Neural cell (in vitro differentiated cells): Measurements from ENCODE around the gene SF3B6.

Experiments used
- EP300 ChIP-seq: fragments of 450-650 bp; conservative IDR thresholded peaks from 2 replicates; pipeline ENCODE4 v1.6.1; 2014; ENCODE audit warnings: antibody characterized with exemption, mild to moderate bottlenecking, moderate library complexity; ENCODE audit not compliant: poor library complexity, severe bottlenecking
- EZH2 ChIP-seq: fragments of 200-600, 300-800 bp; shearing (Covaris generic), sonication (generic); IDR thresholded peaks from 2 replicates; pipeline ENCODE4 v1.6.1; 2014; ENCODE audit warnings: antibody characterized with exemption, low read length, borderline replicate concordance, mild to moderate bottlenecking; ENCODE audit not compliant: insufficient read depth, poor library complexity, severe bottlenecking
- POLR2AphosphoS5 ChIP-seq: IDR thresholded peaks from 2 replicates; pipeline ENCODE4 v1.6.1; 2012
- RAD21 ChIP-seq: fragments of 450-650 bp; conservative IDR thresholded peaks from 2 replicates; pipeline ENCODE4 v1.6.1; 2014; ENCODE audit warnings: antibody characterized with exemption, mild to moderate bottlenecking, moderate library complexity
- TF ChIP-seq, protein P1 (sequence below): fragments of 450-650 bp; IDR thresholded peaks from 2 replicates; pipeline ENCODE4 v1.5.1; 2014; ENCODE audit warnings: antibody characterized with exemption, mild to moderate bottlenecking, moderate library complexity; ENCODE audit not compliant: poor library complexity, severe bottlenecking
- TF ChIP-seq, protein P2 (sequence below): IDR thresholded peaks from 2 replicates; pipeline ENCODE4 v1.6.1; 2012; ENCODE audit warnings: borderline replicate concordance

DNA sequence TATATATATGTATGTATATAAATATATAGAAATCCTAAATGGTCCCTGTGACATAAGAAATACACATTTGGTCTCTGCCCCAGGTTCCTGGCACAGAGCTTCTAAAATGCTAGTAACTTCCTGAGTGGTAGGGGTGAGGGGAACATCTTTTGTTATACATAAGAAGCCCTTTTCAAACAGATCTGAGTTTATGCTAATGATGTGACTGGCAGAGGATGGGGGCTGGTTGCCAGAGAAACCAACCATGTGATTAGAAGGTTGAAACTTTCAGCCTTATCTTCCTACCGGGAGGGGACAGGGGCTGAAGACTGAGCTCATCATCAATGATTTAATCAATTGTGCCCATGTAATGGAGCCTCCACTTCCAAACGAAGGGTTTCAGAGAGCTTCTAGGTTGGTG is 49.9 kb downstream of the SF3B6 start:
- TF ChIP-seq EZH2 = no peak
- TF ChIP-seq, protein P1, sequence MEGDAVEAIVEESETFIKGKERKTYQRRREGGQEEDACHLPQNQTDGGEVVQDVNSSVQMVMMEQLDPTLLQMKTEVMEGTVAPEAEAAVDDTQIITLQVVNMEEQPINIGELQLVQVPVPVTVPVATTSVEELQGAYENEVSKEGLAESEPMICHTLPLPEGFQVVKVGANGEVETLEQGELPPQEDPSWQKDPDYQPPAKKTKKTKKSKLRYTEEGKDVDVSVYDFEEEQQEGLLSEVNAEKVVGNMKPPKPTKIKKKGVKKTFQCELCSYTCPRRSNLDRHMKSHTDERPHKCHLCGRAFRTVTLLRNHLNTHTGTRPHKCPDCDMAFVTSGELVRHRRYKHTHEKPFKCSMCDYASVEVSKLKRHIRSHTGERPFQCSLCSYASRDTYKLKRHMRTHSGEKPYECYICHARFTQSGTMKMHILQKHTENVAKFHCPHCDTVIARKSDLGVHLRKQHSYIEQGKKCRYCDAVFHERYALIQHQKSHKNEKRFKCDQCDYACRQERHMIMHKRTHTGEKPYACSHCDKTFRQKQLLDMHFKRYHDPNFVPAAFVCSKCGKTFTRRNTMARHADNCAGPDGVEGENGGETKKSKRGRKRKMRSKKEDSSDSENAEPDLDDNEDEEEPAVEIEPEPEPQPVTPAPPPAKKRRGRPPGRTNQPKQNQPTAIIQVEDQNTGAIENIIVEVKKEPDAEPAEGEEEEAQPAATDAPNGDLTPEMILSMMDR = no peak
- TF ChIP-seq, protein P2, sequence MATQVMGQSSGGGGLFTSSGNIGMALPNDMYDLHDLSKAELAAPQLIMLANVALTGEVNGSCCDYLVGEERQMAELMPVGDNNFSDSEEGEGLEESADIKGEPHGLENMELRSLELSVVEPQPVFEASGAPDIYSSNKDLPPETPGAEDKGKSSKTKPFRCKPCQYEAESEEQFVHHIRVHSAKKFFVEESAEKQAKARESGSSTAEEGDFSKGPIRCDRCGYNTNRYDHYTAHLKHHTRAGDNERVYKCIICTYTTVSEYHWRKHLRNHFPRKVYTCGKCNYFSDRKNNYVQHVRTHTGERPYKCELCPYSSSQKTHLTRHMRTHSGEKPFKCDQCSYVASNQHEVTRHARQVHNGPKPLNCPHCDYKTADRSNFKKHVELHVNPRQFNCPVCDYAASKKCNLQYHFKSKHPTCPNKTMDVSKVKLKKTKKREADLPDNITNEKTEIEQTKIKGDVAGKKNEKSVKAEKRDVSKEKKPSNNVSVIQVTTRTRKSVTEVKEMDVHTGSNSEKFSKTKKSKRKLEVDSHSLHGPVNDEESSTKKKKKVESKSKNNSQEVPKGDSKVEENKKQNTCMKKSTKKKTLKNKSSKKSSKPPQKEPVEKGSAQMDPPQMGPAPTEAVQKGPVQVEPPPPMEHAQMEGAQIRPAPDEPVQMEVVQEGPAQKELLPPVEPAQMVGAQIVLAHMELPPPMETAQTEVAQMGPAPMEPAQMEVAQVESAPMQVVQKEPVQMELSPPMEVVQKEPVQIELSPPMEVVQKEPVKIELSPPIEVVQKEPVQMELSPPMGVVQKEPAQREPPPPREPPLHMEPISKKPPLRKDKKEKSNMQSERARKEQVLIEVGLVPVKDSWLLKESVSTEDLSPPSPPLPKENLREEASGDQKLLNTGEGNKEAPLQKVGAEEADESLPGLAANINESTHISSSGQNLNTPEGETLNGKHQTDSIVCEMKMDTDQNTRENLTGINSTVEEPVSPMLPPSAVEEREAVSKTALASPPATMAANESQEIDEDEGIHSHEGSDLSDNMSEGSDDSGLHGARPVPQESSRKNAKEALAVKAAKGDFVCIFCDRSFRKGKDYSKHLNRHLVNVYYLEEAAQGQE = no peak
- TF ChIP-seq POLR2AphosphoS5 = no peak
- no peak for TF ChIP-seq RAD21
- no peak for TF ChIP-seq EP300
